ENCODE data around the gene FAM193B.

- TF ChIP-seq CTCF (IDR thresholded peaks at IDR 0.05) (no peak), MAX (IDR thresholded peaks at IDR 0.05) (peak; percentile 66), RCOR1 (IDR thresholded peaks at IDR 0.05; ENCODE audit: low read depth, low read length) (no peak)
Measured at GRCh38 chr5:177599731-177600507, 45.6 kb upstream of the FAM193B start, which contains the start of gene B4GALT7.

Measured in A549 (cell line).